Measurements from ENCODE around the gene LONRF3.

LONRF3 gene

GRCh38 chrX:118975831-118976598 lies 1.6 kb downstream of the LONRF3 start (continued):
- TF ChIP-seq ZNF513 (tag by site-specific recombination; IDR thresholded peaks at IDR 0.05) (no peak), KLF7 (tag by site-specific recombination; IDR thresholded peaks at IDR 0.05; ENCODE audit: borderline replicate concordance) (0 out of 2 replicates have a peak, but pooled peaks have one; percentile 40), ZNF580 (tag by site-specific recombination; IDR thresholded peaks at IDR 0.05) (no peak), ZNF843 (tag by site-specific recombination; IDR thresholded peaks at IDR 0.05) (peak; percentile 29; the same call in 1 of the 2 replicates), OSR2 (tag by site-specific recombination; IDR thresholded peaks at IDR 0.05) (no peak), WT1 (tag by site-specific recombination; IDR thresholded peaks at IDR 0.05) (no peak), ZBTB10 (tag by site-specific recombination; IDR thresholded peaks at IDR 0.05) (0 out of 2 replicates have a peak, but pooled peaks have one; percentile 16), EGR2 (tag by site-specific recombination; IDR thresholded peaks at IDR 0.05; ENCODE audit: low read depth) (peak; percentile 85), ZNF132 (tag by site-specific recombination; IDR thresholded peaks at IDR 0.05; ENCODE audit: borderline replicate concordance) (no peak), ZEB2 (tag by site-specific recombination; IDR thresholded peaks at IDR 0.05) (peak; percentile 92), ZNF404 (tag by site-specific recombination; IDR thresholded peaks at IDR 0.05) (no peak), ZNF549 (tag by site-specific recombination; IDR thresholded peaks at IDR 0.05) (no peak), SP2 (tag by site-specific recombination; IDR thresholded peaks at IDR 0.05) (peak; percentile 64), ZIC2 (tag by site-specific recombination; IDR thresholded peaks at IDR 0.05) (peak; percentile 55), ZNF138 (tag by site-specific recombination; IDR thresholded peaks at IDR 0.05; ENCODE audit: borderline replicate concordance) (no peak), ZNF335 (tag by site-specific recombination; conservative IDR thresholded peaks at IDR 0.05) (peak; percentile 68), ZNF311 (tag by site-specific recombination; IDR thresholded peaks at IDR 0.05; ENCODE audit: borderline replicate concordance) (no peak), TRIM28 (IDR thresholded peaks at IDR 0.05; ENCODE audit: borderline replicate concordance, low read length) (no peak), ZBTB17 (tag by site-specific recombination; IDR thresholded peaks at IDR 0.05) (peak; percentile 16; the same call in 1 of the 2 replicates), KLF8 (tag by site-specific recombination; IDR thresholded peaks at IDR 0.05) (peak; percentile 72; the same call in 1 of the 2 replicates), ZNF658 (tag by site-specific recombination; IDR thresholded peaks at IDR 0.05) (no peak), GLI4 (tag by site-specific recombination; IDR thresholded peaks at IDR 0.05) (0 out of 2 replicates have a peak, but pooled peaks have one; percentile 21), GLIS1 (tag by site-specific recombination; IDR thresholded peaks at IDR 0.05) (peak; percentile 72), ZNF610 (tag by site-specific recombination; IDR thresholded peaks at IDR 0.05; ENCODE audit: borderline replicate concordance) (peak; percentile 48; the same call in 1 of the 2 replicates), ZNF362 (tag by site-specific recombination; IDR thresholded peaks at IDR 0.05) (no peak), ZNF664 (tag by site-specific recombination; IDR thresholded peaks at IDR 0.05) (no peak), ZNF48 (tag by site-specific recombination; IDR thresholded peaks at IDR 0.05) (no peak), PRDM4 (tag by site-specific recombination; IDR thresholded peaks at IDR 0.05) (0 out of 2 replicates have a peak, but pooled peaks have one; percentile 37), ZNF639 (tag by site-specific recombination; IDR thresholded peaks at IDR 0.05) (peak; percentile 59), GLIS2 (tag by site-specific recombination; IDR thresholded peaks at IDR 0.05) (peak; percentile 90), IKZF3 (tag by site-specific recombination; IDR thresholded peaks at IDR 0.05) (peak; percentile 68)

Data from HEK293 (cell line).